Ishikawa (cell line): Measurements from ENCODE around the gene GRIN2B.

Source experiments
- CEBPB ChIP-seq: IDR thresholded peaks from 2 replicates; pipeline ENCODE4 v1.6.1; 2012
- CREB1 ChIP-seq: IDR thresholded peaks from 2 replicates; pipeline ENCODE4 v1.6.1; 2012; ENCODE audit warnings: low read depth
- EGR1 ChIP-seq: IDR thresholded peaks from 2 replicates; pipeline ENCODE4 v1.6.1; 2012
- EP300 ChIP-seq: IDR thresholded peaks from 2 replicates; pipeline ENCODE4 v1.6.1; 2012; ENCODE audit warnings: borderline replicate concordance
- FOXM1 ChIP-seq: IDR thresholded peaks from 2 replicates; pipeline ENCODE4 v1.6.1; 2012; ENCODE audit warnings: low read depth, borderline replicate concordance
- NFIC ChIP-seq: IDR thresholded peaks from 2 replicates; pipeline ENCODE4 v1.6.1; 2012
- RAD21 ChIP-seq: IDR thresholded peaks from 2 replicates; pipeline ENCODE4 v1.6.1; 2012; ENCODE audit warnings: low read depth
- REST ChIP-seq: IDR thresholded peaks from 2 replicates; pipeline ENCODE4 v1.6.1; 2012; ENCODE audit warnings: low read depth, mild to moderate bottlenecking
- TAF1 ChIP-seq: IDR thresholded peaks from 2 replicates; pipeline ENCODE4 v1.6.1; 2012; ENCODE audit warnings: low read depth, mild to moderate bottlenecking
- TCF12 ChIP-seq: IDR thresholded peaks from 2 replicates; pipeline ENCODE4 v1.6.1; 2012; ENCODE audit warnings: low read depth
- TEAD4 ChIP-seq: IDR thresholded peaks from 2 replicates; pipeline ENCODE4 v1.6.1; 2012
- YY1 ChIP-seq: IDR thresholded peaks from 2 replicates; pipeline ENCODE4 v1.6.1; 2012; ENCODE audit warnings: low read depth
- ZBTB7A ChIP-seq: IDR thresholded peaks from 2 replicates; pipeline ENCODE4 v1.6.1; 2012; ENCODE audit warnings: low read depth
- TF ChIP-seq, protein P1 (sequence below): IDR thresholded peaks from 2 replicates; pipeline ENCODE4 v1.6.1; 2012
- TF ChIP-seq, protein P2 (sequence below): IDR thresholded peaks from 2 replicates; pipeline ENCODE4 v1.6.1; 2012

The GRIN2B gene

GRCh38 chr12:13980538-13981295, 685 bp downstream of the GRIN2B start:
- no peak for TF ChIP-seq TEAD4
- TF ChIP-seq ZBTB7A, result 0 out of 2 replicates have a peak, but pooled peaks have one; percentile 17
- TF ChIP-seq, protein P1, sequence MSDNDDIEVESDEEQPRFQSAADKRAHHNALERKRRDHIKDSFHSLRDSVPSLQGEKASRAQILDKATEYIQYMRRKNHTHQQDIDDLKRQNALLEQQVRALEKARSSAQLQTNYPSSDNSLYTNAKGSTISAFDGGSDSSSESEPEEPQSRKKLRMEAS, result peak; percentile 77; the same call in 1 of the 2 replicates
- no peak for TF ChIP-seq CEBPB
- TF ChIP-seq TAF1, result no peak
- TF ChIP-seq TCF12, result no peak
- TF ChIP-seq, protein P2, sequence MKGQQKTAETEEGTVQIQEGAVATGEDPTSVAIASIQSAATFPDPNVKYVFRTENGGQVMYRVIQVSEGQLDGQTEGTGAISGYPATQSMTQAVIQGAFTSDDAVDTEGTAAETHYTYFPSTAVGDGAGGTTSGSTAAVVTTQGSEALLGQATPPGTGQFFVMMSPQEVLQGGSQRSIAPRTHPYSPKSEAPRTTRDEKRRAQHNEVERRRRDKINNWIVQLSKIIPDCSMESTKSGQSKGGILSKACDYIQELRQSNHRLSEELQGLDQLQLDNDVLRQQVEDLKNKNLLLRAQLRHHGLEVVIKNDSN, result no peak

- TF ChIP-seq YY1 (no peak), CEBPB (no peak), EP300 (no peak), TEAD4 (no peak), EGR1 (no peak), RAD21 (no peak), NFIC (no peak), TCF12 (no peak), FOXM1 (no peak), REST (no peak), CREB1 (no peak)
- TF ChIP-seq, protein P1, result no peak
- TF ChIP-seq, protein P2, result no peak
Measured at GRCh38 chr12:13979772-13980378, 1.5 kb downstream of the GRIN2B start.

DNA sequence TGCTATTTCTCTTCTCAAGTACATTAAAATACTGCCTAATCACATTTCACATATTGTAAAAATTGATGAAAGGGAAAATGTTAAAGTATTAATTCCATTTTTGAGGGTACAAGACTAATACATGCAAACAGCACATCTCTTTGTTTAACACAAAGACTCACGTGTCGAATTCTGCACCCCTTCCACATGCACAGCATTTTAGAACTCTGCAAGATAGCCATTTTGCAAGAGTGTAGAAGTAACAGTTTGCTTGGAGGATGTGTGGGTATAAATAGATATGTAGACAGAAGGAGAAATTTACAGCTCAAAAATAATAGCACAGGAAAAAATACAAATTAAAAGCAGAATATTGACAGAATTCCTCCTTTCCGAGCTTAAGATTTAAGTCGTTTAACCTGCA, 2.5 kb downstream of the GRIN2B start:
- no peak for TF ChIP-seq TCF12
- no peak for TF ChIP-seq EP300
- TF ChIP-seq CEBPB, result no peak
- TF ChIP-seq FOXM1, result no peak
- no peak for TF ChIP-seq NFIC
- no peak for TF ChIP-seq REST
- TF ChIP-seq, protein P2, result no peak
- no peak for TF ChIP-seq TEAD4
- no peak for TF ChIP-seq RAD21
- no peak for TF ChIP-seq CREB1
- no peak for TF ChIP-seq ZBTB7A
- no peak for TF ChIP-seq EGR1

- TF ChIP-seq NFIC (no peak), REST (no peak), TEAD4 (no peak)
- TF ChIP-seq, protein P2, result no peak
Measured at GRCh38 chr12:13976880-13977279, 4.5 kb downstream of the GRIN2B start.
